Measurements from ENCODE around the gene AGPAT1.
"Not testable (repeated sequence)": the region's sequence is repeated elsewhere in the genome, so short reads cannot be mapped to it uniquely, and the experiment has no call there.

The AGPAT1 gene

DNA sequence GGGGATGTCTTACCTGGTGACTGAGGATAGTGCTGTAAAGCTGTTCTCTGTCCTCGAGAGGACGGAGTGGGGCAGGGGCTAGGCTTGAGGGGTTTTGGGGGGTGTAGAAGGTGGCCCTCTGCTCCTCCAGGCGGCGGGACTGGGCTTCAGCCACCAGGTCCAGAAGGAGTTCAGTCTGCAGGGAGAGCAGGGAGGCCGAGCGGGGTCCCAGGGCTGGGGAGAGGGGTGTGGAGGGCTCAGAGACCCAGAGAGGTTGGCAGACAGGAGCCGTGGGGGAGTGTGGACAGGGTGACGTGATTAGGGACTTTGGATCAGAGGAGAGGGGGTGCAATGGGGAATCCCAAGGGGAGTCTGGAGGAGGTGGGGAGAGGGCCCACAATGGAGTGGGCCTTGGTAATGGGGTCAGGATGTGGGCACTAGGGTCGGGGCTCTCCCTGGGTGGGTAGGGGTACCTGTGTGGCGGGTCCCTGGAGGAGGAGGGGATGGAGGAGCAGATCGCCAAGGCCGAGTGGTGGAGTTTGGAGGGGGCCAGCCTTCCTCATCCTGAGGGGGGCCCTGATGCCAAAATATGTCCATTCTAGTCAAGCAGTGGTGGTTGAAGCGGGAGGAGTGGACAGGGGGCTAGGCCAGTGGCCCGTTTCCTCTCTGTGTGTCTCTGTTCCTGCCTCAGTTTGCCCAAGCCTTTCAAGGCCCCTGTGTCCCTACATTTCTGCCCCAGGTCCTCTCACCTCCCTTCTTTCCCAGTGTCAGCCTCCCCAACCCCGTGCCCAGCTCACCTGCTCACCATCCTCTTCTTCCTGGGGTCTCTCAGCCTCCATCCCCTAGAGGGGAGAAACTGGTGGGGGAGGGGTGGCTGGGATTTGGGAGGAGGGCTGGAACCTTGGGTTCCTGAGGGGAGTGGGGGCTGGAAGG lies 16.1 kb upstream of the AGPAT1 start:
- Mint-ChIP-seq H3K36me3 (peaks cover 69% of the 10 kb centered on the region), H3K9me3 (no peaks in the 10 kb centered on the region), H3K4me1 (peaks cover 83% of the 10 kb centered on the region), H3K27ac (peak overlapping the region; percentile 99), H3K4me3 (peak overlapping the region; percentile 99)
- DNase-seq (ENCODE audit: low spot score in 2 of 2) (no peak), ATAC-seq (no peak)

DNA sequence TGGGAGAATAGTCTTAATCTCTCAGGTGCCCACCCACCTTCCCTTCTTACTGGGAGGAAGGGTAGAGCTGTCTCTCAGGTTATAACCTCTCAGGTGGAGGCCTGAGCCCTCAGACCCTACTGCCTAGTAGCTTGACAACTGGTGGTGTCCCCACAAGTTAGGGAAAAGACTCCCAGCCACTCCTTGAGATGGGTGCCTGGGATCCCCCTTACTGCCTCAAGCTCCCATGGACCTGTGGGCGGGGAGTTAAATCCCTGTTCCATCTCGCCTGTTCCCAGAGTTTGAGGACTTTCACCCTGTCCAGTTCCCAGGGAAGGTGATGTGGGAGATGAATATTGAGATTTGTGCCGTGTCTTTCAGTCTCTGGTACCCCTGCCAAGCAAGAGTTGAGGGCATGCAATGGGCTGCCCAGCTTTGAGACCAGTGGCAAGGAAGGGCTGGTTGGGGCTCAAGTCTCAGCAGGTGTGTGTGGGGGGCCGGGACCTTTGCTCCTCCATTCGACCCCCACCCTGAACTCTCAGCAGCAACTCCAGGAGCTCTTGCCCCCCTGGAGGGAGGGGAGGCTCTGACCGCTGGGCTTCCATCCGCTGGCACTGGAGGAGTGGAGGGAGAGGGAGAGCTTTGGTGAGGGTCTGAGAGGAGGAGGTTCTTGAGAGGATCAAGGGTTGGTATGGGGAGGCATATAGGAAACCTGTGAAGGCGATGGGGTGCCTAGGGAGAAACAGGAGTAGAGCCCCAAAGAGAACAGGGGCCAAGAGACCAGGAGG lies 15.2 kb upstream of the AGPAT1 start:
- ATAC-seq (no peak), DNase-seq (ENCODE audit: low spot score in 2 of 2) (no peak)
- H3K4me3 Mint-ChIP-seq: peak overlapping the region; percentile 99
- H3K27ac Mint-ChIP-seq: peak overlapping the region; percentile 99
- peaks cover 70% of the 10 kb centered on the region for H3K36me3 Mint-ChIP-seq
- peaks cover 83% of the 10 kb centered on the region for H3K4me1 Mint-ChIP-seq
- no peaks in the 10 kb centered on the region for H3K9me3 Mint-ChIP-seq

- Mint-ChIP-seq H3K4me3 (peak within 1 kb of the TSS; percentile 99), H3K36me3 (peaks cover 72% of the 10 kb centered on the region), H3K9me3 (no peaks in the 10 kb centered on the region), H3K27ac (peak within 1 kb of the TSS; percentile 99), H3K4me1 (peaks cover 86% of the 10 kb centered on the region)
- ATAC-seq: peak; percentile 60
- peak; percentile 47 to 87 for DNase-seq (ENCODE audit: low spot score in 2 of 2)
Measured at GRCh38 chr6:32190054-32190851, 14.4 kb upstream of the AGPAT1 start, which contains the start of gene PBX2. Gene PBX2 (minus strand): TSS chr6:32190202. CDS start chr6:32189915, 287 bp downstream.

DNA sequence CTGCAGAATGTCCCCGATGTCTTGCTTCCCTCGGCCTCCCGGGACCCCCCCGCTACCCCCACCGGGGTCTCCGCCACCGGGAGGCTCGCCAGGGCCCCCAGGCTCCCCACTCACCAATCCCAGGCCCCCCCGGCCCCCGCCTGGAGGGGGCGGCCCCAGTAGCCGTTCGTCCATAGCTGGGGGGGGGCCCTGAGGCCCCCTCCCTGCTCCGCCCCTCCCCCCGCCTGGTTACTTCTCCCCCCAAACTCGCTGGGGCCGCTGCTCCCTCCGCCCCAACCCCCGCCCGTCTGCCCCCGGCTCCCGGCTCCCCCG lies 13.8 kb upstream of the AGPAT1 start:
- H3K36me3 Mint-ChIP-seq: peaks cover 77% of the 10 kb centered on the region

GRCh38 chr6:32189069-32189741 lies 13.3 kb upstream of the AGPAT1 start:
- ATAC-seq: no peak
- Mint-ChIP-seq H3K36me3 (peaks cover 82% of the 10 kb centered on the region), H3K27ac (peak overlapping the region; percentile 99), H3K4me1 (peaks cover 78% of the 10 kb centered on the region), H3K4me3 (peak overlapping the region; percentile 99), H3K9me3 (no peaks in the 10 kb centered on the region)
- no peak for DNase-seq (ENCODE audit: low spot score in 2 of 2)

More for the DNA sequence above, 13.8 kb upstream of the AGPAT1 start:
- ATAC-seq (no peak), DNase-seq (ENCODE audit: low spot score in 2 of 2) (no peak)
- Mint-ChIP-seq H3K4me1 (peaks cover 81% of the 10 kb centered on the region), H3K9me3 (no peaks in the 10 kb centered on the region), H3K27ac (peak overlapping the region; percentile 99), H3K4me3 (peak overlapping the region; percentile 99)

GRCh38 chr6:32188381-32189068 lies 12.6 kb upstream of the AGPAT1 start:
- peaks cover 89% of the 10 kb centered on the region for H3K36me3 Mint-ChIP-seq
- ATAC-seq (no peak), DNase-seq (ENCODE audit: low spot score in 2 of 2) (no peak)
- no peaks in the 10 kb centered on the region for H3K9me3 Mint-ChIP-seq
- peak overlapping the region; percentile 99 for H3K4me3 Mint-ChIP-seq
- peak overlapping the region; percentile 99 for H3K27ac Mint-ChIP-seq
- peaks cover 78% of the 10 kb centered on the region for H3K4me1 Mint-ChIP-seq

GRCh38 chr6:32187725-32188380 lies 12.0 kb upstream of the AGPAT1 start:
- H3K4me3 Mint-ChIP-seq: peak overlapping the region; percentile 99
- ATAC-seq; H3K9me3 Mint-ChIP-seq; DNase-seq (ENCODE audit: low spot score in 2 of 2): not testable (repeated sequence)
- H3K36me3 Mint-ChIP-seq: peaks cover 95% of the 10 kb centered on the region
- H3K4me1 Mint-ChIP-seq: peaks cover 78% of the 10 kb centered on the region
- peak overlapping the region; percentile 99 for H3K27ac Mint-ChIP-seq

DNA sequence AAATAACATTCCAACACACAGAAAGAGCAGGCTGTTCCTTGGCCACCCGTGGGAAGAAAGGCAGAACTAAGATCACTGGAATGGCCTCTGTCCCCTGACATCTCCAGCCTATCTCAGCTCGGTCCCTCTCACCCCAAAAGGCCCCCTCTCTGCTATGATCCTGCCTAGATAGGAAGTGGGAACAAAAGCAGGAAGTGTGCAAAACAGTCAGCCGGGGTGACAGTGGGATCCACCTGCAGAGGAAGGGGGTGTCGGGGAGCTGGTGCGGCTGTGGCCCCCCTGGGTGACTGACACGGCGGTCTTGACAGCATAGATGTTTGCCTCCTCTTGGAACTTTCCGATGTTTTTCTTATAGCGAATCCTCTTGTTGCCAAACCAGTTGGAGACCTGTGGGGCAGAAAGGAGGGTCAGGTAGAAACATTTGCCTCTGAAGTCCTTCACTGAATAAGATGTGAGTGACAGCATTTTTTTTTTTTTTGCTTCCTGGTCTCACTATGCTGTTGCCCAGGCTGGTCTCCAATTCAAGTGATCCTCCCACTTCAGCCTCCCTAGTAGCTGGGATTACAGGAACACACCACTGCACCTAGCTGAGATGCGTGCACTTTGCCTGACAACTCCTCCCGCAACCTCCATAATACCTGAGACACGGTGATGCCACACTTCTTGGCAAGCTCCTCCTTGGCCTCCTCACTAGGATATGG lies 11.3 kb upstream of the AGPAT1 start:
- H3K9me3 Mint-ChIP-seq: no peaks in the 10 kb centered on the region
- peaks cover 95% of the 10 kb centered on the region for H3K36me3 Mint-ChIP-seq
- peak overlapping the region; percentile 99 for H3K27ac Mint-ChIP-seq
- ATAC-seq: no peak
- peak overlapping the region; percentile 99 for H3K4me3 Mint-ChIP-seq
- no peak for DNase-seq (ENCODE audit: low spot score in 2 of 2)
- peaks cover 77% of the 10 kb centered on the region for H3K4me1 Mint-ChIP-seq

DNA sequence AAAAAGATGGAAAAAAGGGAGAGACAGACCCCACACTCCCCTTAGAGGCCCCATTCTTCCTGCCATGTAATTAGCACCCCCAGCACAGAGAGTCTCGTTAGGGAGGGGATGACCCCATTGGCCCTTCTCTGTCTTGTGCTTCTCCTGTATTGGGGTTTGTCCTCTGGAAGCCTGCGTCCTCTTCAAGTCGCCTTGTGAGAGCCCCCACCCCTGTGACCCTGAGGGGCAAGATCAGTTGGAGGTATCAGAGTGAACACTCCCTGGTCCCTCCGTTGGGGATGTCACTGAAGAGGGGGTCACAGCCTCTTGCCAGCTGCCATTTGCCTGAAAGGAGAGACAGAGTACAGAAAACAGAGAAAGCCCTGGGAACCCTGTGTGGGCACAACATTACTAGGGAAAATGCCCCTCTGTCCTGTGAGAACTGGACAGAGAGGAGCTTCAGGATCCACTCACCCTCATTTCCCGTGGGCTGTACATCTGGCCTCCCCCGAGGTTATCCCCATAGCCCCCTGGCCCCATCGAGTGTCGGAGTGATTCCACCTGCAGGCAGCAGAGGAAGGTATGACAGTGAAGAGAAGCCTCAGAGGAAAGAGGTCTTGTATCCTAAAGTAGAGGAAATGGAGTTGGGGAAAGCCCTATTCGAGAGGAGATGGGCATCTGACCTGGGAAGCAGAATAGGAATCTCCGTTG lies 10.4 kb upstream of the AGPAT1 start:
- Mint-ChIP-seq H3K4me1 (peaks cover 72% of the 10 kb centered on the region), H3K36me3 (peaks cover 95% of the 10 kb centered on the region), H3K4me3 (peak overlapping the region; percentile 99), H3K27ac (peak overlapping the region; percentile 99)
- not testable (repeated sequence) for DNase-seq (ENCODE audit: low spot score in 2 of 2); H3K9me3 Mint-ChIP-seq
- ATAC-seq: peak; percentile 1

DNA sequence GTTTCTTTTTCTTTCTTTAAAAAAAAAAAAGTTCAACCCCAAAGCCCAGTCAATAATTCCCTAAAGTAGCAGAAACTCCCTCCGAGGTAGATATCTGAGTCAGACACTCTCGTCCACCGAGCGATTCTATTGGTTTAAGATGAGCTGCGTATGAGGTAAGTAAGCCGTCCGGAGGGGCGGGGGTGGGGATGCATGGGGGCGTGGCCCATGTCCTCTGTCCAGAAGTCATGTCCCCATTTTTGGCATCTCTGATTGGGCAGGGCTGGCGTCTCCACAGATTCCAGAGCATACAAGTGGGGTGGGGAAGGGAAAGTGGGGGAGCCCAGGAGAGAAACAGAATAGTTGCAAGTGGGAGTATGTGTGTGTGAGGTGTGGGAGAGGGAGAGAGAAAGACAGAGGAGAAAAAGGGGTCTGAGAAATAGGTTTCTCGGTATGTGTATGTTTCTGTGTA lies 9.8 kb upstream of the AGPAT1 start:
- Mint-ChIP-seq H3K27ac (peak overlapping the region; percentile 99), H3K4me3 (peak overlapping the region; percentile 99), H3K4me1 (peaks cover 72% of the 10 kb centered on the region), H3K36me3 (peaks cover 95% of the 10 kb centered on the region)
- peak; percentile 88 for ATAC-seq
- H3K9me3 Mint-ChIP-seq; DNase-seq (ENCODE audit: low spot score in 2 of 2): not testable (repeated sequence)

DNA sequence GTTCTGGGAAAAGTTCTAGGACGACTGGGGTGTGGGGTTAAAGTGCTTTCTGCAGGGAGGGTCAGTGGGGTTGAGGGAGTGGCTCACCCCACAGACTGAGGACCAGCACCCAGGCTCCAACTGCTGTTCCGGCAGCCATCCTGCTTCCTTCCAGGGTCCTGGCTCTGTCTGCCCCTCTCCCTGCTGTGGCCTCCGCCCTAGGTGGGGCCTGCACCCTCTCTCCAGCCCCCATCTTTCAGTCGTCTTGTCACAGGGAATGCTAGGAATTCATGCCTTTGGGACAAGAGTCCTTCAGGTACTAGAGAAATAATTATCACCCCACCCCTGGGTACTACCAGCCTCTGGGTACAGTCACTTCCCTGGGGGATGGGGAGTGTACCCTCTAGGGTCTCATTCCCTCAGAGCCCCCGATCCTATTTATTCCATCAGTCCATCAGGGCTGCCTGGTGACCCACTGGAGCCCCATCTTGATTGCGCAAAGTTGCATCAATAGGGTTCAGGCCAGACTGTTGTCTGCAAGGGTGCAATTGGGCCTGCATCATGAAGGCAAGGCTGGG lies 8.3 kb upstream of the AGPAT1 start, which contains the start of gene AGER:
Gene AGER (minus strand): TSS at position 170 of the 557 bp plus-strand sequence. CDS start 31 bp downstream, at position 139.
- H3K36me3 Mint-ChIP-seq: peaks cover 98% of the 10 kb centered on the region
- H3K9me3 Mint-ChIP-seq: no peaks in the 10 kb centered on the region
- peak within 1 kb of the TSS; percentile 99 for H3K27ac Mint-ChIP-seq
- DNase-seq (ENCODE audit: low spot score in 2 of 2) (no peak), ATAC-seq (no peak)
- H3K4me1 Mint-ChIP-seq: peaks cover 83% of the 10 kb centered on the region
- no peak within 1 kb of the TSS for H3K4me3 Mint-ChIP-seq

- Mint-ChIP-seq H3K4me3 (no peak overlapping the region), H3K36me3 (peaks cover 98% of the 10 kb centered on the region), H3K27ac (peak overlapping the region; percentile 99), H3K4me1 (peaks cover 83% of the 10 kb centered on the region), H3K9me3 (no peaks in the 10 kb centered on the region)
- DNase-seq (ENCODE audit: low spot score in 2 of 2): no peak
- no peak for ATAC-seq
Measured at GRCh38 chr6:32183483-32184083, 7.7 kb upstream of the AGPAT1 start.
